ENCODE results near the gene GSTA4. TPM values are rescaled to one million over a fixed set of nuclear protein-coding genes. Genes with fewer than 3 reads are reported as not detected.
"Not testable (repeated sequence)": the region's sequence is repeated elsewhere in the genome, so short reads cannot be mapped to it uniquely, and the experiment has no call there.

GSTA4 gene
- total RNA-seq (under 1 TPM in 1 of 2 experiments, not detected in 1; 0.25 TPM), total RNA-seq (0 to 16.7 (median 0.39) reads per million in 172 experiments)
- 0.78 TPM for polyA plus RNA-seq (2013, experiment 1 of 2)
- 2.1 TPM for polyA plus RNA-seq (2013, experiment 2 of 2)

- ATAC-seq (ENCODE audit: poor library complexity) (peak; percentile 93), DNase-seq (peak; percentile 77 to 96 (median 82))
- peaks cover 16% of the 10 kb centered on the region for H3K36me3 Mint-ChIP-seq (ENCODE audit: low read depth)
- Histone ChIP-seq H3K27ac (ENCODE audit: low read depth in 1 of 2, low read length in 2 of 2) (peak within 1 kb of the TSS; percentile 93 to 97), H3K4me3 (ENCODE audit: low read length) (peak within 1 kb of the TSS; percentile 74), H3K4me1 (ENCODE audit: insufficient read depth, low read length) (peaks cover 15% of the 10 kb centered on the region)
- POLR2A ChIA-PET: interaction anchor here (0.8 to 3.1 kb wide), 13 partner anchors 8 to 656 kb away, joined by 3 to 35 read pairs (median 3); partner anchors contain the start of genes FBXO9, GCLC and TRAM2
- not testable (repeated sequence) for H3K27me3 ChIP-seq (ENCODE audit: control insufficient read depth in 1 of 2, insufficient read depth in 2 of 2, low read length in 2 of 2); H3K9me3 ChIP-seq (ENCODE audit: control insufficient read depth in 1 of 2, insufficient read depth in 1 of 2, low read length in 2 of 2); H3K9me3 Mint-ChIP-seq; H3K36me3 ChIP-seq (ENCODE audit: insufficient read depth, low read length)
- peak within 1 kb of the TSS; percentile 91 for H3K4me3 Mint-ChIP-seq
- H3K27me3 Mint-ChIP-seq: peaks cover 15% of the 10 kb centered on the region
- H3K27ac Mint-ChIP-seq: peak within 1 kb of the TSS; percentile 100
- peak; percentile 46 for TF ChIP-seq CTCF (IDR thresholded peaks at IDR 0.05)
- intact Hi-C loops (cut with DNase I, micrococcal nuclease): loop anchor here (1.0 to 10.0 kb wide), 6 partner anchors 11 to 710 kb away; partner anchors contain the start of genes GCLC (in 1 of the 2), MCM3 (in 1 of the 2) and TRAM2 (in 1 of the 2)
- CTCF ChIA-PET: interaction anchor here (0.6 to 3.4 kb wide), 4 partner anchors 62 to 743 kb away, joined by 3 to 24 read pairs (median 4); partner anchors contain the start of gene FBXO9
- H3K4me1 Mint-ChIP-seq (ENCODE audit: low read depth): peaks cover 24% of the 10 kb centered on the region
Measured at GRCh38 chr6:52995089-52995912, at the start of gene GSTA4. Gene GSTA4, minus strand, starts transcription at chr6:52995284. Its CDS starts 1,041 bp downstream, at chr6:52994243.

- intact Hi-C loops (cut with DNase I, micrococcal nuclease): no loop called here
- H3K9me3 ChIP-seq (ENCODE audit: control insufficient read depth in 1 of 2, insufficient read depth in 1 of 2, low read length in 2 of 2): no peaks in the 10 kb centered on the region
- Mint-ChIP-seq H3K9me3 (no peaks in the 10 kb centered on the region), H3K4me1 (ENCODE audit: low read depth) (peaks cover 27% of the 10 kb centered on the region), H3K36me3 (ENCODE audit: low read depth) (peaks cover 23% of the 10 kb centered on the region), H3K4me3 (no peak overlapping the region), H3K27me3 (no peaks in the 10 kb centered on the region), H3K27ac (no peak overlapping the region)
- H3K4me1 ChIP-seq (ENCODE audit: insufficient read depth, low read length): peaks cover 6% of the 10 kb centered on the region
- TF ChIP-seq CTCF (IDR thresholded peaks at IDR 0.05): no peak
- peaks cover 17% of the 10 kb centered on the region for H3K36me3 ChIP-seq (ENCODE audit: insufficient read depth, low read length)
- no peaks in the 10 kb centered on the region for H3K27me3 ChIP-seq (ENCODE audit: control insufficient read depth in 1 of 2, insufficient read depth in 2 of 2, low read length in 2 of 2)
- ATAC-seq (ENCODE audit: poor library complexity) (no peak), DNase-seq (no peak)
- no peak overlapping the region for H3K27ac ChIP-seq (ENCODE audit: low read depth in 1 of 2, low read length in 2 of 2)
- ChIA-PET POLR2A (no interaction called here), CTCF (no interaction called here)
- no peak overlapping the region for H3K4me3 ChIP-seq (ENCODE audit: low read length)
Measured at GRCh38 chr6:53044572-53044971, 49.5 kb upstream of the GSTA4 start.

DNA sequence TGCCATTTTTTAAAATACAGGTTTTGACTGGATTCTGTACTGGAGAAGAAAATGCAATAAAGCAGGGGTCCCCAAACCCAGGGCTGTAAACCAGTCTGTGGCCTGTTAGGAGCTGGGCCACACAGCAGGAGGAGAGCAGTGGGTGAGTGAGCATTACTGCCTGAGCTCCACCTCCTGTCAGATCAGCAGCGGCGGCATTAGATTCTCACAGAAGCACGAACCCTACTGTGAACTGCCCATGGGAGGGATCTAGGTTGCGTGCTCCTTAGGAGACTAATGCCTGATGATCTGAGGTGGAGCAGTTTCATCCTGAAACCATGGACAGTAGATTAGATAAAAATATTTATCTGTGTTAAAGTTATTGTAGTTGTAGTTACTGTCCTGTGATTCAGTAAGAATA lies 49.0 kb upstream of the GSTA4 start:
- POLR2A ChIA-PET: no interaction called here
- Mint-ChIP-seq H3K36me3 (ENCODE audit: low read depth) (peaks cover 28% of the 10 kb centered on the region), H3K27ac (no peak overlapping the region), H3K27me3 (no peaks in the 10 kb centered on the region), H3K9me3 (no peaks in the 10 kb centered on the region), H3K4me3 (no peak overlapping the region), H3K4me1 (ENCODE audit: low read depth) (peaks cover 22% of the 10 kb centered on the region)
- DNase-seq: no peak
- H3K4me1 ChIP-seq (ENCODE audit: insufficient read depth, low read length): peaks cover 6% of the 10 kb centered on the region
- no peak for TF ChIP-seq CTCF (IDR thresholded peaks at IDR 0.05)
- no peak overlapping the region for H3K27ac ChIP-seq (ENCODE audit: low read depth in 1 of 2, low read length in 2 of 2)
- no peaks in the 10 kb centered on the region for H3K9me3 ChIP-seq (ENCODE audit: control insufficient read depth in 1 of 2, insufficient read depth in 1 of 2, low read length in 2 of 2)
- no peak overlapping the region for H3K4me3 ChIP-seq (ENCODE audit: low read length)
- CTCF ChIA-PET: no interaction called here
- H3K36me3 ChIP-seq (ENCODE audit: insufficient read depth, low read length): peaks cover 22% of the 10 kb centered on the region
- no peak for ATAC-seq (ENCODE audit: poor library complexity)
- no peaks in the 10 kb centered on the region for H3K27me3 ChIP-seq (ENCODE audit: control insufficient read depth in 1 of 2, insufficient read depth in 2 of 2, low read length in 2 of 2)
- intact Hi-C loops (cut with DNase I, micrococcal nuclease): no loop called here

All from CD4-positive, alpha-beta T cell (primary cell).